HepG2 (cell line): ENCODE data around the gene CCDC157. TPM values are rescaled to one million over a fixed set of nuclear protein-coding genes. Genes with fewer than 3 reads are reported as not detected.

Experiments
- AGO2 ChIP-seq: fragments of 200-400 bp; formaldehyde crosslinking; optimal IDR thresholded peaks from 2 replicates; pipeline ENCODE3; 2017; ENCODE audit warnings: mild to moderate bottlenecking, low read depth, low read length, moderate library complexity
- MEIS2 ChIP-seq: sonication (generic); formaldehyde crosslinking; IDR thresholded peaks from 2 replicates; pipeline ENCODE4 v1.9.0; 2021; ENCODE audit warnings: mild to moderate bottlenecking, missing genetic modification reagents
- NFKBIZ ChIP-seq: IDR thresholded peaks from 2 replicates; pipeline ENCODE4 v1.6.1; 2018; ENCODE audit warnings: missing genetic modification reagents, missing compliant biosample characterization
- NONO ChIP-seq, 2 experiments: fragments of 450-650 bp in 1 of 2; sonication (generic) in 1 of 2; formaldehyde crosslinking in 1 of 2; IDR thresholded peaks in 1 of 2; conservative IDR thresholded peaks in 1 of 2; 2 replicates each; pipeline versions ENCODE4 v1.6.1 to v1.8.0; 2017 to 2022; ENCODE audit warnings: mild to moderate bottlenecking in 1 of 2, missing genetic modification reagents in 1 of 2, moderate library complexity in 1 of 2
- PHF21A ChIP-seq: sonication (generic); formaldehyde crosslinking; IDR thresholded peaks from 2 replicates; pipeline ENCODE4 v1.5.0; 2020; ENCODE audit warnings: mild to moderate bottlenecking, missing genetic modification reagents
- RBAK ChIP-seq: sonication (generic); formaldehyde crosslinking; IDR thresholded peaks from 2 replicates; pipeline ENCODE4 v1.5.1; 2020; ENCODE audit warnings: mild to moderate bottlenecking, missing genetic modification reagents
- SATB2 ChIP-seq: sonication (generic); formaldehyde crosslinking; IDR thresholded peaks from 2 replicates; pipeline ENCODE4 v1.5.0; 2020; ENCODE audit warnings: missing genetic modification reagents
- SPEN ChIP-seq: sonication (generic); formaldehyde crosslinking; IDR thresholded peaks from 2 replicates; pipeline ENCODE4 v1.5.1; 2020; ENCODE audit warnings: low read depth, mild to moderate bottlenecking, missing genetic modification reagents
- THAP11 ChIP-seq: IDR thresholded peaks from 2 replicates; pipeline ENCODE4 v1.6.1; 2016; ENCODE audit warnings: missing biosample characterization, missing genetic modification reagents
- ZKSCAN1 ChIP-seq: fragments of 150-350 bp; IDR thresholded peaks from 2 replicates; pipeline ENCODE4 v1.6.1; 2014; ENCODE audit warnings: low read length
- ZNF33B ChIP-seq: sonication (generic); formaldehyde crosslinking; IDR thresholded peaks from 2 replicates; pipeline ENCODE4 v1.5.1; 2020; ENCODE audit warnings: mild to moderate bottlenecking, missing genetic modification reagents
- ZNF550 ChIP-seq: sonication (generic); formaldehyde crosslinking; IDR thresholded peaks from 2 replicates; pipeline ENCODE4 v1.4.0; 2020; ENCODE audit warnings: mild to moderate bottlenecking, missing genetic modification reagents, borderline replicate concordance
- ZSCAN9 ChIP-seq: IDR thresholded peaks from 2 replicates; pipeline ENCODE4 v1.6.1; 2016; ENCODE audit warnings: borderline replicate concordance
- polyA plus RNA-seq, 8 experiments: library from polyadenylated mRNA; depleted of rRNA in 3 of 8; stranded (reverse) in 7 of 8; unstranded in 1 of 8; fragments of >200 nt; fragmentation: Illumina TruSeq in 4 of 8; extraction: Trizol in 4 of 8; gene quantifications; 2 replicates each; pipeline versions ENCODE4 v1.2.1 to v1.2.3, GENCODE V29; 2011 to 2016; ENCODE audit warnings: low read depth in 4 of 8, missing spikeins in 1 of 8, mixed read lengths in 1 of 8; ENCODE audit not compliant: insufficient read depth in 1 of 8
- total RNA-seq, 5 experiments: library from RNA; depleted of rRNA; stranded (reverse); fragments of >200 nt; fragmentation: Illumina TruSeq; extraction: Trizol; gene quantifications; 2 replicates each; pipeline ENCODE4 v1.2.3, GENCODE V29; 2016; ENCODE audit warnings: low read depth in 1 of 5
- TF ChIP-seq, protein P1 (sequence below): sonication (generic); formaldehyde crosslinking; IDR thresholded peaks from 2 replicates; pipeline ENCODE4 v1.4.0; 2020; ENCODE audit warnings: missing genetic modification reagents
- TF ChIP-seq, protein P2 (sequence below): sonication (generic); formaldehyde crosslinking; IDR thresholded peaks from 2 replicates; pipeline ENCODE4 v1.4.0; 2020; ENCODE audit warnings: mild to moderate bottlenecking, missing genetic modification reagents
- TF ChIP-seq, protein P3 (sequence below): sonication (generic); formaldehyde crosslinking; IDR thresholded peaks from 2 replicates; pipeline ENCODE4 v1.4.0; 2020; ENCODE audit warnings: missing genetic modification reagents; ENCODE audit errors: not compliant biosample characterization
- TF ChIP-seq, protein P4 (sequence below): IDR thresholded peaks from 2 replicates; pipeline ENCODE4 v1.6.1; 2016; ENCODE audit warnings: mild to moderate bottlenecking, missing biosample characterization, missing genetic modification reagents
- TF ChIP-seq, protein P5 (sequence below): IDR thresholded peaks from 2 replicates; pipeline ENCODE4 v1.6.1; 2016; ENCODE audit warnings: missing compliant biosample characterization, missing genetic modification reagents, borderline replicate concordance

The CCDC157 gene
- total and polyA plus RNA-seq, 2 of the 13 experiments (the other 11 are each of a cell fraction or from before 2014, with no cell fraction given) = 1.4 to 1.6 TPM

DNA sequence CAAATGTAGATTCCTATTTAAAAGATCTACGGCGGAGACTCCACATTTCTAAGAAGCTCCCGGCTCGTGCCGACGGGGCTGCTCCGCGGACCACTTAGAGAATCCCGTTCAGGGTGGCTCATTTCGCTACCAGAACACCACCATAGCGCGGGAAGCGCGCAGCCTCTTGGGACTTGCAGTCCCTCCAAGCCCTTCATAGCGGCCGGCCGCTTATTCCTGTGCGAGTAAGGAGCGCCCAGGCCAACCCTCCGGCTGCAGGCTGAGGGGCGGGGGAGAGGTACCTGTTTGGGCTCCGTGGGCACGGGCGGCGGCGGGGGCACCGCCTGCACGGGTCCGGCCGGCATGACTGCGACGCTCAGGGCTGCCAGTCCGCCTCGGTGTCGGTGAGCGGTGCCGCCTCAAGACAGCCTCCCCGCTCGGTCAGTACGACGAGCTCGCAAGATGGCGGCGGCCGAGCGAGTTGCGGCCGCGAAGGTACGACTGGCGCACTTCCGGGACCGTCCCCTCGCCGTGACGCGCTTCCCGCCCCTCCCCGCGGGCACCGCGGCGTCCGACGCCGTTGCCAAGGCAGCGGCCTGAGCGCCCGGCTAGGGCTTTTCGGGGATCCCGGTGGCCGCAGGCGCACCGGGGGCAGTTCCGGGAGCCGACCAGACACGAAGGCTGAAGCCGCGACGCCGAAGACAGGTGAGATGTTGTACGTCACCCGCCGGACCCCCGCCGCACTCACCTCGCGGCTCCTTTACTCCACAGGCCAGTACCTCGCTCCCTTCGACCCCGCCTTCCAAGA, at the start of gene CCDC157, which contains the start of gene SF3A1 (continued):
- TF ChIP-seq, protein P1, sequence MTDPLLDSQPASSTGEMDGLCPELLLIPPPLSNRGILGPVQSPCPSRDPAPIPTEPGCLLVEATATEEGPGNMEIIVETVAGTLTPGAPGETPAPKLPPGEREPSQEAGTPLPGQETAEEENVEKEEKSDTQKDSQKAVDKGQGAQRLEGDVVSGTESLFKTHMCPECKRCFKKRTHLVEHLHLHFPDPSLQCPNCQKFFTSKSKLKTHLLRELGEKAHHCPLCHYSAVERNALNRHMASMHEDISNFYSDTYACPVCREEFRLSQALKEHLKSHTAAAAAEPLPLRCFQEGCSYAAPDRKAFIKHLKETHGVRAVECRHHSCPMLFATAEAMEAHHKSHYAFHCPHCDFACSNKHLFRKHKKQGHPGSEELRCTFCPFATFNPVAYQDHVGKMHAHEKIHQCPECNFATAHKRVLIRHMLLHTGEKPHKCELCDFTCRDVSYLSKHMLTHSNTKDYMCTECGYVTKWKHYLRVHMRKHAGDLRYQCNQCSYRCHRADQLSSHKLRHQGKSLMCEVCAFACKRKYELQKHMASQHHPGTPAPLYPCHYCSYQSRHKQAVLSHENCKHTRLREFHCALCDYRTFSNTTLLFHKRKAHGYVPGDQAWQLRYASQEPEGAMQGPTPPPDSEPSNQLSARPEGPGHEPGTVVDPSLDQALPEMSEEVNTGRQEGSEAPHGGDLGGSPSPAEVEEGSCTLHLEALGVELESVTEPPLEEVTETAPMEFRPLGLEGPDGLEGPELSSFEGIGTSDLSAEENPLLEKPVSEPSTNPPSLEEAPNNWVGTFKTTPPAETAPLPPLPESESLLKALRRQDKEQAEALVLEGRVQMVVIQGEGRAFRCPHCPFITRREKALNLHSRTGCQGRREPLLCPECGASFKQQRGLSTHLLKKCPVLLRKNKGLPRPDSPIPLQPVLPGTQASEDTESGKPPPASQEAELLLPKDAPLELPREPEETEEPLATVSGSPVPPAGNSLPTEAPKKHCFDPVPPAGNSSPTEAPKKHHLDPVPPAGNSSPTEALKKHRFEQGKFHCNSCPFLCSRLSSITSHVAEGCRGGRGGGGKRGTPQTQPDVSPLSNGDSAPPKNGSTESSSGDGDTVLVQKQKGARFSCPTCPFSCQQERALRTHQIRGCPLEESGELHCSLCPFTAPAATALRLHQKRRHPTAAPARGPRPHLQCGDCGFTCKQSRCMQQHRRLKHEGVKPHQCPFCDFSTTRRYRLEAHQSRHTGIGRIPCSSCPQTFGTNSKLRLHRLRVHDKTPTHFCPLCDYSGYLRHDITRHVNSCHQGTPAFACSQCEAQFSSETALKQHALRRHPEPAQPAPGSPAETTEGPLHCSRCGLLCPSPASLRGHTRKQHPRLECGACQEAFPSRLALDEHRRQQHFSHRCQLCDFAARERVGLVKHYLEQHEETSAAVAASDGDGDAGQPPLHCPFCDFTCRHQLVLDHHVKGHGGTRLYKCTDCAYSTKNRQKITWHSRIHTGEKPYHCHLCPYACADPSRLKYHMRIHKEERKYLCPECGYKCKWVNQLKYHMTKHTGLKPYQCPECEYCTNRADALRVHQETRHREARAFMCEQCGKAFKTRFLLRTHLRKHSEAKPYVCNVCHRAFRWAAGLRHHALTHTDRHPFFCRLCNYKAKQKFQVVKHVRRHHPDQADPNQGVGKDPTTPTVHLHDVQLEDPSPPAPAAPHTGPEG (CRISPR knock-in tag) = peak; percentile 81
- TF ChIP-seq SATB2 (CRISPR knock-in tag) = peak; percentile 74
- TF ChIP-seq ZSCAN9 = 0 out of 2 replicates have a peak, but pooled peaks have one; percentile 40
- TF ChIP-seq AGO2 = peak; percentile 87
- no peak for TF ChIP-seq ZKSCAN1
- TF ChIP-seq, protein P2, sequence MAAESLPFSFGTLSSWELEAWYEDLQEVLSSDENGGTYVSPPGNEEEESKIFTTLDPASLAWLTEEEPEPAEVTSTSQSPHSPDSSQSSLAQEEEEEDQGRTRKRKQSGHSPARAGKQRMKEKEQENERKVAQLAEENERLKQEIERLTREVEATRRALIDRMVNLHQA (CRISPR knock-in tag) = no peak
- peak; percentile 92 for TF ChIP-seq SPEN (CRISPR knock-in tag)
- TF ChIP-seq ZNF550 (CRISPR knock-in tag) = peak; percentile 95
- 0 out of 2 replicates have a peak, but pooled peaks have one; percentile 37 for TF ChIP-seq ZNF33B (CRISPR knock-in tag)
- TF ChIP-seq PHF21A = peak; percentile 34; the same call in 1 of the 2 replicates
- TF ChIP-seq, protein P3, sequence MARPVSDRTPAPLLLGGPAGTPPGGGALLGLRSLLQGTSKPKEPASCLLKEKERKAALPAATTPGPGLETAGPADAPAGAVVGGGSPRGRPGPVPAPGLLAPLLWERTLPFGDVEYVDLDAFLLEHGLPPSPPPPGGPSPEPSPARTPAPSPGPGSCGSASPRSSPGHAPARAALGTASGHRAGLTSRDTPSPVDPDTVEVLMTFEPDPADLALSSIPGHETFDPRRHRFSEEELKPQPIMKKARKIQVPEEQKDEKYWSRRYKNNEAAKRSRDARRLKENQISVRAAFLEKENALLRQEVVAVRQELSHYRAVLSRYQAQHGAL = no peak
- peak; percentile 49; the same call in 1 of the 2 replicates for TF ChIP-seq MEIS2 (CRISPR knock-in tag)
- peak; percentile 97 for TF ChIP-seq THAP11 (CRISPR knock-in tag)
- TF ChIP-seq, protein P4, sequence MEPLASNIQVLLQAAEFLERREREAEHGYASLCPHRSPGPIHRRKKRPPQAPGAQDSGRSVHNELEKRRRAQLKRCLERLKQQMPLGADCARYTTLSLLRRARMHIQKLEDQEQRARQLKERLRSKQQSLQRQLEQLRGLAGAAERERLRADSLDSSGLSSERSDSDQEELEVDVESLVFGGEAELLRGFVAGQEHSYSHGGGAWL (CRISPR knock-in tag) = peak; percentile 41; the same call in 1 of the 2 replicates
- TF ChIP-seq NONO (IDR thresholded peaks at IDR 0.05) = no peak
- peak; percentile 54; the same call in 1 of the 2 replicates for TF ChIP-seq NONO (CRISPR knock-in tag; conservative IDR thresholded peaks at IDR 0.05)
- TF ChIP-seq RBAK = no peak
- TF ChIP-seq, protein P5, sequence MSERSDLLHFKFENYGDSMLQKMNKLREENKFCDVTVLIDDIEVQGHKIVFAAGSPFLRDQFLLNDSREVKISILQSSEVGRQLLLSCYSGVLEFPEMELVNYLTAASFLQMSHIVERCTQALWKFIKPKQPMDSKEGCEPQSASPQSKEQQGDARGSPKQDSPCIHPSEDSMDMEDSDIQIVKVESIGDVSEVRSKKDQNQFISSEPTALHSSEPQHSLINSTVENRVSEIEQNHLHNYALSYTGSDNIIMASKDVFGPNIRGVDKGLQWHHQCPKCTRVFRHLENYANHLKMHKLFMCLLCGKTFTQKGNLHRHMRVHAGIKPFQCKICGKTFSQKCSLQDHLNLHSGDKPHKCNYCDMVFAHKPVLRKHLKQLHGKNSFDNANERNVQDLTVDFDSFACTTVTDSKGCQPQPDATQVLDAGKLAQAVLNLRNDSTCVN (CRISPR knock-in tag) = peak; percentile 83
- no peak for TF ChIP-seq NFKBIZ (CRISPR knock-in tag)
